GM19372 (cell line): Measurements from ENCODE around the gene LGALS7.
"Not testable (repeated sequence)": the region's sequence is repeated elsewhere in the genome, so short reads cannot be mapped to it uniquely, and the experiment has no call there.

Source experiments
- ATAC-seq: cut with Tn5 transposase; IDR thresholded peaks from one replicate; pipeline ENCODE4 v1.9.1; 2021; ENCODE audit warnings: mild to moderate bottlenecking, low read depth, moderate library complexity; ENCODE audit not compliant: unreplicated experiment

LGALS7 gene

DNA sequence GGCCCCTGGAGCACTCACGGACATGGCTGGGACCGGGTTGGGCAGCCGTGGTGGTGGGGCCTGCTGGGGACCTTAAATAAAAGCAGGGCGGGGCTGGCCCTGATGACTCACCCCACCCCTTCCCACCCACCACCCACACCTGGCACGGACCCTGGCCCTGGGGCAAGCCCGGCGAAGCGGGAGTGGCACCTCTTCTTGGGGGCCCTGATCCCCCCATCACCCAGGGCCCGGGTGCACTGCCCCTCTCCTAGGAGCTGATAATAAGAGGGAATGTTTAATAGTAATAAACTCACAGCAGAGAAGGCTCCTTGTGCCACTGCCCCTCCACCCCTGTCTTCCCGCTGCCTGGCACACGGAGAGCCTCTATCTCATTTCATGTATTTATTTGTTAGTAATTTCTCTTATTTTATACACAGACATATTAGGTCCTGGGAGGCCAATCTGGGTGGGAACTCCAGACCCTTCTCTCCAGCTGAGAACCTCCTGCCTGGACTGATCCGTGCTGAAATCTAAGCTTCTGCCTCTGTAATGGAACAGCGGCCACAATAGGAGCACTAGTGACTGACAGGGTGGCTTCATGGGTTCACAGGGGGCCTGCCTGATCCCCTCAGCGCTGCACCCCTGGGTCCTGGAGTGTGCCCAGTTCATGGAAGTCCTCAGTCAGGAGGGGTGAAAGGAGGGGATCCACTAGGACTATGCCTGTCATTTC, at the start of gene LGALS7:
LGALS7 (minus strand) TSS at position 49 of the 709 bp plus-strand sequence; CDS start at position 24, 25 bp downstream.
- no peak for ATAC-seq

DNA sequence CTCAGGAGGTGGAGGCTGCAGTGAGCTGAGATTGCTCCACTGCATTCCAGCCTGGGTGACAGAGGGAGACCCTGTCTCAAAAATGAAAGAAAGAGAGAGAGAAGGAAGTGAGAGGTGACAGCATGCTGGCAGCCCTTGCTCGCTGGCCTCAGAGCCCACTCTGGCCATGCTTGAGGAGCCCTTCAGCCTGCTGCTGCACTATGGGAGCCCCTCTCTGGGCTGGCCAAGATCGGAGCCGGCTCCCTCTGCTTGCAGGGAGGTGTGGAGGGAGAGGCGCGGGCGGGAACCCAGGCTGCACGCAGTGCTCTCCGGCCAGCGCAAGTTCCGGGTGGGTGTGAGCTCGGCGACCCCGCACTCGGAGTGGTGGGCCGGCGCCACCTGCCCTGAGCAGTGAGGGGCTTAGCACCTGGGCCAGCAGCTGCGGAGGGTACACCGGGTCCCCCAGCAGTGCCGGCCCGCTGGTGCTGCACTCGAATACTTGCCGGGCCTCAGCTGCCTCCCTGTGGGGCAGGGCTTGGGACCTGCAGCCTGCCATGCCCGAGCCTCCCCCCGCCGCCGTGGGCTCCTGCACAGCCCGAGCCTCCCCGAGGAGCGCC, 48.0 kb upstream of the LGALS7 start:
- ATAC-seq: not testable (repeated sequence)

DNA sequence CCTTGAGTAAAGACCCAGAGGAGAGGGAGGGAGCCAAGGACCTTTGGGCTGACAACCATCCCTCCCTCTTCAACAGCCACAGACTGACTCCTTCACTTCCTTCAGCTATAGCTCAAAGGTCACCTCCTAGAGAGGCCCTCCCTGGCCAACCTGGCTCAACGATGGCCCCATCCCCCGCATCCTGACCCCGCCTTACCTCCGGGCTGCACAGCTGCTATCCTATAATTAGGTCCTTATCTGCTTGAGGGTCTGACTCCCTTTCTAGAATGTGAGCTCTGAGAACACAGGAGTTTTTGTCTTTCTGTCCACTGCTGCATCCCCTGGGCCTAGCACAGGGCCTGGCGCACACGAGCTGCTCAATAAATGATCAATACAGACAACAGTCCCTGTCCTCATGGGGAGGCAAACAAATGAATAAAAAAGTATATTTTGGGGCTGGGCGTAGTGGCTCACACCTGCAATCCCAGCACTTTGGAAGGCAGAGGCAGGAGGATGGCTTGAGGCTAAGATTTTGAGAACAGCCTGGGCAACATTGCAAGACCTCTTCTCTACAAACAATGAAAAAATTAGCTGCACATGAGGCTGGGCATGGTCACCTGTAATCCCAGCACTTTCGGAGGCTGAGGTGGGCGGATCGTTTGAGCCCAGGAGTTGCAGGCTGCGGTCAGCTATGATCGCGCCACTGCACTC, 46.1 kb upstream of the LGALS7 start:
- no peak for ATAC-seq

DNA sequence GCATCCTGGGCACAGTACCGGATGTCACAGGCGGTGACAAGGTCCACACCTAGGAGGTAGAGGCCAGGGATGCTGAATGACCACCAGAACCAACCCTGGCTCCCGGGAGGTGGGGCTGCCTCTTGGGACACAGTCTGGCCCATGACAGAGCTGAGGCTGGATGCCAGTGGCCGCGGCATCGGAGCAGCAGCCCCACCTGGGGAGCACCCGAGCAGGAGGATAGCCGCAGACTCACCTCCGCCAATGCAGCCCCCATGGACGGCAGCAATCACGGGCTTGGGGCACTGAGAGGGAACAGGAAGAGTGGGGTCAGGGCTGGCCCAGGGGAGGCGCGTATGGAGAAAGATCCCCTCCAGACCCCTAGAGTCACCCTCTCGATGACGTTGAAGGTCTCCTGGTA, 43.8 kb upstream of the LGALS7 start:
- no peak for ATAC-seq

DNA sequence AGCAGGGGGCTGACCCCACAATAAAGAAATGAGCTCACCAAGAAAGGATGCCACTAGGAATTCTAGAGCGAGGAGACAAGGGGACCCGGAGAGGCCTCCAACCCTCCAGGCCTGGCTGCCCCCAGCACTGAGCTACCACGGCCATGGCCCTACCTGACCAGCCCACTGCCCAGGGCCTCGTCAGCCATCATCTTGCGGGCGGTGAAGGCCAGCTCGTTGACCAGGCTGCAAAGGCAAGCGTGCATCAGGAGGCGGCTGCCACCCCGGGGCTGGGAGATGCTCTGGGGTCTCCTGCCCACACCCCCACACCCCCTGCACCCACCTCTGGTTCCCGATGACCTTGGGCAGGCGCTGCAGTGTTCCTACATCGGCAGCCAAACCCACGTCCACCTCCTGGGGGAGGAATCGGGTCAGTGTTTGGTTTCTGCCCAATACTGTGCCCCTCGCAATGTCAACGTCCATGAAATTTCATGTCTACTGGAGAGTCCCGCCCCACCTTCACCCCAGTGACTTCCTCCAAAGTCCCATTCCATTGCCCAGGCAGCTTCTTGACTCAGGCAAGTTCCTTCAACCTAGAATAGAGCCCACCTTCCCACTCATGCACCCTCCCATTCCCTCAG, 42.9 kb upstream of the LGALS7 start:
- no peak for ATAC-seq

DNA sequence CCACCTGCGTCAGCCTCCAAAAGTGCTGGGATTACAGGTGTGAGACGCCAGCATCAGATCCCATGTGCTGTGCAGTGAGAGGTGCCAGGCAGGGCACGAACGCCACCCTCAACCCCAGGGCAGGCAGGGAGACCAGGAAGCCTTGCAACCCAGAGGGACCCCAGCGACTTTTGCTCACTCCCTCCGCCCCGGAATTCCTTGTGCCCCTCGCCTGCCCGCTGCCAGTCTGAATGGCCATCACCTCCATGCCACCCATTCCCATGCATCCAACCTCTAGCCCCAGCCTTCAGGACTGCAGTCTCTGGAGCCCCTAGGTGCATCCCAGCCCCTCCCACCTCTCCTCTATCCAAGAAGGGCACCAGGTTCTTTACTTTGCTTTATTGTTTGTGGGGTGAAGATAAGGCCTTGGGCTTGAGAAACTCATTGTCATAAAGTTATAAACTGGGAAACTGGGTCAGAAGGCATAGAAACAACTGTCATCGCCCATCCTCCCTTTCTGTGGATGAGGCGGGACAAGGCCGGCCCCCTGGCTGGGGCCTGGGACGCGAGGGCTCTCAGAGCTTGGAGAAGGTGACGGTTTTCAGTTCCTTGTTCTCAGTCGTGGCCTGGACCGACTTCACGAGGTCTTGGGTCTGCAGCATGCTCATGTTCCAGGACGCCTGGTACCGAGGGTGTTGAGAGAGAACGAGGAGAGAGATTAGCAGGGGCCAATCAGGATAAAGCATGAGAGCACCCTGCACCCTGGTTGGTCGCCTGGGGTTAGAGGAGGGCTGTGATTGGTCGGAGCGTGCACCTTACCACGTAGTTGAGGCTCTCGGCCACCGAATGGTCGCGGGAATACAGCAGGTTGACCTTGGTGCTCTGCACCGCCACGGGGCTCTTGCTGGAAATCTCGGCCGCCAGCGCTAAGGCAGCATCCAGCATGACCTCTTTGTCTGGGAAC, 42.0 kb upstream of the LGALS7 start:
- ATAC-seq: no peak

DNA sequence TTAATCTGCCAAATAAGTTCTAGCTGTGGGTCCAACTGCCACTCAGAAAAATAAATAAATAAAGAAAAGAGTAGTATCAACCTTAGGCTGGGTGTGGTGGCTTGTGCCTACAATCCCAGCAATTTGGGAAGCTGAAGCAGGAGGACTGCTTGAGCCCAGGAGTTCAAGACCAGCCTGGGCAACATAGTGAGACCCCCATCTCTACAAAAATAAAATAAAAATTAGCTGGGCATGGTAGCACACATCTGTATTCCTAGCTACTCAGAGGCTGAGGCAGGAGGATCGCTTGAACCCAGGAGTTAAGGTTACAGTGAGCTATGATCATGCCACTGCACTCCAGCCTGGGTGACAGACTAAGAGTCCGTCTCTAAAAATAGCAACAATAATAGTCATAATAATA, 40.6 kb upstream of the LGALS7 start:
- not testable (repeated sequence) for ATAC-seq

DNA sequence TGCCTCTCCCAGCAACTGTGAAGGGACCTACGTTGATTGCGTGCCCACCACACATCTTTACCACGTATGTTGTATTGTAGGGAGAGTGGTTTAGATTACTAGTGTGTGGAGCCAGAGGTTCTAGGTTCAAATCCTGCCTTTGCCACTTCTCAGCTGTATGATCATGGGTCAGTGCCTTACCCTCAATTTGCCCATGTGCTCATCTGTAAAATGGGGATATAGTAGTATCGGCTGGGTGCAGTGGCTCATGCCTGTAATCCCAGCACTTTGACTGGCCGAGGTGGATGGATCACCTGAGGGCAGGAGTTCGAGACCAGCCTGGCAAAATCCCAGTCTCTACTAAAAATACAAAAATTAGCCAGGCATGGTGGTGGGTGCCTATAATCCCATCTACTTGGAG, 40.0 kb upstream of the LGALS7 start:
- ATAC-seq: no peak

DNA sequence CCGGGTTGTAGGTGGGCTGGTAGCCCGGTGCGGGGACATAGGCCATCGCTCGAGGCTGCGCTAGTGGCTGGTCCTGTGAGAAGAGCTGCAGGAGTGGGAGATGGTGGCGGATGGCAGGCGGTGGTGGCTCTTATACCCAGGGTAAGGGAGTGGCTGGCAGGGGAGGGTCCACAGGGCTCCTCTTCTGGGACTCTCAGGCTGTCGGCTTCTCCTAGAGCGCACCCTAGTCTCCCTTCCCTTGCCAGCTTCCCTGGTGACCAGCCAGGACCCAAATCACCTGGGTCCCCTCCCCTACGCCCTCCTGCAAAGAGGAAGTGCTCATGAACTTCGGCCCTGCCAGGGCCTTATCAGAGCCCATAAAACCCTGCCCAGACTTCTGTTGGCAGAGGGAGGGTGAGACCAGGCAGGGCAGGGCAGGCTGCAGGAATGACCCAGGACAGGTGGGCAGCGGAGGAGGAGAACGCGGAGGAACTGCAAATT, 39.6 kb upstream of the LGALS7 start, which contains the start of gene LGALS4:
LGALS4 (minus strand) TSS at position 105 of the 480 bp plus-strand sequence; CDS start at position 46, 59 bp downstream.
- ATAC-seq: no peak

DNA sequence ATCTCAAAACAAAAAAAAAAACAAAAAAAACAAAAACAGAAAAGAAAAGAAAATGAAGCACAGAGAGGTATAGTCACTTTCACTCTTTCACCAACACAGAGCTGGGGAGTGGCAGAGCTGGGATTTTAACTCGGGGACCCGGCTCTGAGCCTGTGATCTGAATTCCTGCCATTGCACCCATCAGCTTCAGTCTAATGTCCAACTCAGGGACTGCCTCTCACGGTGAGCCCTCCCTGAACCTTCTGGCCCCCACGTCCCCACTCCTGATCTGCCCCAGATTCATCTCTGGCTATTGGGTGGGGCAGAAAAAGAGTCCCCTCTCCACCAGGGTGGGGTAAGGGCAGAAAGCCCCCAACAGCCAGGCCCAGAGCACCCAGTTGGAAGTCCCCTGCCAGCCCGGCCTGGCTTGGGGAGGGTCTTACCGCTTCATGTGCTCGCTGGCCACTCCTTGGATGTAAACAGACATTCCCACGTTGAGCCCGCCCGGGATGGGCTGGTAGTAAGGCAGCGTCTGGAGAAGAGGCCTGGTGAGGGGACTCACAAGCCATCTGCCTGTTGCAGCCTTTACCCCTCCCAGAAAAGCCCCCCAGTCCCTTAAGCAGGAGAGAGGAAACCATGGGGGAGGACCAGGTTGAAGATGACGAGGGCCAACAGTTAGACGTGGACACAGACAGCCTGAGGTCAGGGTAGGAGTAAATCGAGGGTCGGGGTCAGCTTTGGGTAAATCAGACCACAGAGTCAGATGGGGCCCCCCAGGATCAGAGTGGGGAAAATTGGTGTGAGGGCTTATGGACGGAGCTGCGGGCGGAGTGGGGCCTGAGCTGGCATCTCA, 38.9 kb upstream of the LGALS7 start:
- no peak for ATAC-seq

DNA sequence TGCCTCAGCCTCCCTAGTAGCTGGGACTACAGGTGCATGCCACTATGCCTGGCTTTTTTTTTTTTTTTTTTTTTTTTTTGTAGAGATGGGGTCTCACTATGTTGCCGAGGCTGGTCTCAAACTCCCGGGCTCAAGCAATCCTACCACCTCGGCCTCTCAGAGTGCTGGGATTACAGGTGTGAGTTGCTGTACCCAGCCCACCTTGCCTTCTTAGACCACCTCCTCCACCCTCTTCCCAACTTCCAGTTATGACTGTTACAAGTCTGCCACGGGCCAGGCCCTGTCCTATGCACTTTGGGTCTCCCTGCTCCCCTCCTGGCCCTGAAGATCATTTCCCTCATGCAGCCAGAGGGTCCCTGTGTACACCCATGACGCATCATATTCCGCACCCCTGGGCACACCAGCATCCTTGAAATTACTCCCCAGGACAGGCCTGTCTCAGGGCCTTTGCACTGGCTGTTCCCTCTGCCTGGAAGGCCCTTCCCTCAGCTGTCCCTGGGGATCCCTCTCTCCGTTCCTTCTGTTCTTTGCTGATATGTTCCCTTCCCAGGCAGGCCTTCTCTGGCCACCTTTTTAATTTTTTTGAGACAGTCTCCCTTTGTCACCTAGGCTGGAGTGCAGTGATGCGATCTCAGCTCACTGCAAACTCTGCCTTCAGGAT, 36.4 kb upstream of the LGALS7 start:
- ATAC-seq: no peak

DNA sequence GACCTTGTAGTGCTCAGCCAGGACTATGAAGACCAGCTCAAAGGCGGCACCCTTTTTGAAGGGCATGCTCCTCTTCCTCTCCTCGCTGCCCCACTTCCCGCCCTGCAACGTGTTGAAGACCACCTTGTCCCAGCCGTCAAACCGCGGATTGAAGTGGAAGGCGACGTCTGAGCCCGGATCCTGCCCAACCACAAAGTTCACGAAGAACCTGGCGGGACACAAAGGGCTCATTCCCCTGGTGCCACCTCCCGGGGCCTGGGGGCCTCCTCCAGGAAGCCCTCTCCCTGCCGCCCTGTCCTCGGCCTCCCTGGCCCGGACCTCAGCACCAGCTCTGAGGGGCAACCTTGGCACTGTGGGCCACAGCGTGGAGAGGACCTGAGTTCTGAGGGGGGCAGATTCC, 35.4 kb upstream of the LGALS7 start:
- ATAC-seq: no peak

DNA sequence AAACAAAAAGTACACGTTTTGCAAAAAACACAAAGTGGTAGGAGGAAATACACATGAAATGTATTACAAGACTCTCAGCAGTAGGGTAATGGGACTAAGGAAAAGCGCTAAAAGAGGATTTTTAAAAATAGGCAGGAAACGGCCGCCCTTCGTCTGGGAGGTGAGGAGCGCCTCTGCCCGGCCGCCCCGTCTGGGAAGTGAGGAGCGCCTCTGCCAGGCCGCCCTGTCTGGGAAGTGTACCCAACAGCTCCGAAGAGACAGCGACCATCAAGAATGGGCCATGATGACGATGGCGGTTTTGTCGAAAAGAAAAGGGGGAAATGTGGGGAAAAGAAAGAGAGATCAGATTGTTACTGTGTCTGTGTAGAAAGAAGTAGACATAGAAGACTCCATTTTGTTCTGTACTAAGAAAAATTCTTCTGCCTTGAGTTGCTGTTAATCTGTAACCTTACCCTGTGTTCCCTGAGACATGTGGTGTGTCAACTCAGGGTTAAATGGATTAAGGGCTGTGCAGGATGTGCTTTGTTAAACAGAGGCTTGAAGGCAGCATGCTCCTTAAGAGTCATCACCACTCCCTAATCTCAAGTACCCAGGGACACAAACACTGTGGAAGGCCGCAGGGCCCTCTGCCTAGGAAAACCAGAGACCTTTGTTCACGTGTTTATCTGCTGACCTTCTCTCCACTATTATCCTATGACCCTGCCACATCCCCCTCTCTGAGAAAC, 34.2 kb upstream of the LGALS7 start:
- not testable (repeated sequence) for ATAC-seq

DNA sequence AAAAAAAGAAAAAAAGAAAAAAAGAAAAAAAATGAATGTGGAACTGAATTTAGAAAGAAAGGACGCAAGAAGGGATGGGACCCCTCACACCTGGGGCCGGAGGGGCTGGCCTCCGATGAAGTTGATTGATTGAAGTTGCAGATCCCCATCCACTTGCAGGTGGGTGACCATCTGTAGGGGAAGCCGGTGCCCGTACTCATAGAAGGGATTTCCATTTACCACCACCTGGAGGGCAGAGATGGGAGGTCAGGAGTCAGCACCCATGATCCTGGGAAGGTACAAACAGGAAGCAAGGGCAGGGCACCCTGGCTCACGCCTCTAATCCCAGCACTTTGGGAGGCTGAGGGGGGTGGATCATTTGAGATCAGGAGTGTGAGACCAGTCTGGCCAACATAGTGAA, 33.1 kb upstream of the LGALS7 start:
- no peak for ATAC-seq

DNA sequence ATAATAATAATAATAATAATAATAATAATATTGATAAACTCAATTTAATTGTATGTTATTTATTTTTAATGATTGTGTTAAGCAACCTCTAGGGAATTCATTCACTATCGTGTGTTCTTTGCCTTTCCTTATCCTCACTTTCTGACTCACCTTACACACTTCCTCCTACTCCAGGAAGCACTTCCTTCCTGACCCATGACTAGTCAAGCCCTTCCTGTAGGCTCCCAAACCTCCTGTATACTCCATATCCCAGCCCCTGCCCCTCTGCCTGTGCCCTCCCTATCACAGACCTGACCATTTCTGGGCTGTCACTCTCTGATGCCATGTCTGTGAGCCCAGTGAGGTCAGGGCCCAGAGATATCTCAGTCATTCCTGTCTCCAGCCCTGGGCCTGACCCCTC, 31.9 kb upstream of the LGALS7 start:
- no peak for ATAC-seq

DNA sequence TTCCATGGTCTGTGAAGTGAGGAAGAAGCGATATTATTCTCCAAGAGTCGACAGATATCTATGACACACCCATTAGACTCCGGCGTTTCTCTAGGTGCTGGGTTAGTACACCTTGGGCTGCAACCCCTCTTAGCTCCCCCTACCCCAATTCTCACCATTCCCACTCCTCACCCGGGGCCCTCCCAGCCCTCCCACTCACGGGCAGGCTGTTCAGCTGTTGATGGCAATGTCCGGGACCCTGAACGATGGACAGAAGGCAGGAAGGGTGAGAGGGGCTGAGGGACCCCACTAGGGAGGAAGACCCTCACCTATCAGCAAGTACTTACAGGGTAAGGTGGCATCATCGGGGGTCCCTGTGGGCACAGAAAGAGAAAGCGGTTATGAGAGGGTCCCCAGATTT, 30.2 kb upstream of the LGALS7 start:
- no peak for ATAC-seq

DNA sequence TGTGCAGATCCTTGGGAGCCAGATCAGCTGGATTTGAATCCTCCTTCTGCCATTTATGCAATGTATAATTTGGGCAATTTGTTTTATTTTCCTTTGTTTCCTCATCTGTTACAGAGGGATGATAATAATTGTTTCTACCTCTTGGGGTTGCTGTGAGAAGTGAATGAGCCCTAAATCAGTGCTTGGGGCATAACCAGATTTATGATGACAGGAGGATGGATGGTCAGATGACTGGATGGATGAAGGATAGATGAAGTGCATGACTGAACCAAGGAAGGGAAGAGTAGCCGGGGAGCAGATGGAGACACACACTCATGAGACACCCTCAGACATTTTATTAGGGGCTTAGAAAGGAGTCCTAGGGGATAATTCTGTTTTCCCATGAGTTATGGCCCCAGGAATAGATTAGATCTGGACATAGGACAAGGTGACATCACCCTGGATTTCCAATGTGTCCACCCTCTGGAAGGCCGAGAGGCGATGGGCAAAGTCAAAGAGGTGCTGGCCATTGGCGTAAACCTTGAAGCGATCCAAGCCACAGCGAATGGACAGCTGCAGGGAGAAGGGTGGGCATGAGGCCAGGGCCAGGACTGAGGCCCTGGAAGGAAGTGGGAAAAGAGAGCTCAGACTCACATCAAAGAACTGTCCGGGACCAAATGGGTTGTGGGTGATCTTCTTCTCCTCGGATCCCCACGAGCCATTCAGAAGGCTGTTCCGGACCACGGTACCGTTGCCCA, 28.2 kb upstream of the LGALS7 start:
- ATAC-seq: no peak
